ENCODE measurements around the gene MAP3K2.
A peak's percentile ranks its signal among the peaks of the same experiment; 100 is the strongest.
"Not testable (repeated sequence)": the region's sequence is repeated elsewhere in the genome, so short reads cannot be mapped to it uniquely, and the experiment has no call there.

Gene MAP3K2

DNA sequence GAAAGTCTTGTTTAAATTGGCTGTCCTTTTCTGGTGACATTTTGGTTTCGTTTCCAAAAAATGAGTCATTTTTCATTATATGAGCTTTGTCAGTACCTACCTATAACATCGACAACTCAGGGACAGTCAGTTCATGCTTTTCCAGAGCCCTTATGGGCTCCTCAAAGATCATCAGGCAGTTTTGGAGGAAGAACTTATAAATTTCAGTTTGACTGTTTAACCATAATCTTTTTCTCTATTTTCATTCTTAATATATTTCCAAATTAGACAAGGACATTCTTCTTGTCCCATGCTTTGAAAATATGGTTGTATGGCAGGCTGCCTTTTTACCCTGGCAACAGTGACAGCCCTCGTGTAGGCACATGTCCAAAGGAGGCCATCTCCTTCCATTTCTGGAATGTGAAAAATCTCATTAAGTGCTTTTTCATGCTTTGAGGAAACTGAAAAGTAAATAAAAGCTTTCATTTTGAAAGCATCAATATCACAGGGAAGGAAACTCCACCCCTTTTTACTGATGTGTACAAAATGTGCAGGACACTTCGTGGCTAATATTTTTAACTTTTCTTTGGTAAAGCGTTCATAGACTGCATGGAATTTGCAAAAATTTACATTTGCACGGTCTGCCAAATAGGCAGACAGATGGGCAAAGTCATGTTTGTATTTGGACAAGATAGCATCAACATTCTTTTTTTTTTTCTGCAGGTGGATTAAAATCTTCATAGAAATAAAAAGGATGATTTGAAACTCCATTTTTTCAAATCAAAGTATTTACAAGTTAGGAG is 23.3 kb upstream of the MAP3K2 start:
- Histone ChIP-seq H2BK5ac (ENCODE audit: low read depth, low read length, poor library complexity, severe bottlenecking) (no peak overlapping the region), H2BK120ac (ENCODE audit: low read depth, low read length) (no peak overlapping the region), H3K14ac (ENCODE audit: low read length in 2 of 2) (no peak overlapping the region), H3K9me3 (ENCODE audit: control insufficient read depth, low read length) (no peaks in the 10 kb centered on the region), H4K91ac (ENCODE audit: low read length) (no peak overlapping the region), H3K27ac (ENCODE audit: low read length, poor library complexity, severe bottlenecking) (peak overlapping the region; percentile 82), H4K8ac (ENCODE audit: low read length) (no peak overlapping the region), H3K27me3 (ENCODE audit: control insufficient read depth in 1 of 2, insufficient read depth in 1 of 2, low read length in 2 of 2) (peaks cover 0 to 1% of the 10 kb centered on the region in 2 experiments), H3K18ac (ENCODE audit: low read depth in 1 of 2, low read length in 2 of 2) (peak overlapping the region in 1 of 2 experiments; percentile 80), H3K4me1 (ENCODE audit: control insufficient read depth, insufficient read depth, low read depth, low read length) (peaks cover 34% of the 10 kb centered on the region), H3K9ac (ENCODE audit: low read length) (peak overlapping the region; percentile 67), H3K36me3 (ENCODE audit: control insufficient read depth in 1 of 2, insufficient read depth in 2 of 2, low read depth in 1 of 2, low read length in 2 of 2) (no peaks in the 10 kb centered on the region), H3K4me2 (ENCODE audit: low read length, poor library complexity, severe bottlenecking) (no peak overlapping the region), H2BK15ac (ENCODE audit: low read depth, poor library complexity, severe bottlenecking) (no peak overlapping the region), H2AK5ac (ENCODE audit: low read length, severe bottlenecking) (no peak overlapping the region), H2AFZ (ENCODE audit: low read depth, low read length) (no peak overlapping the region), H3K4ac (ENCODE audit: low read depth in 1 of 2, low read length in 2 of 2) (no peak overlapping the region), H2BK12ac (ENCODE audit: low read length in 2 of 2) (no peak overlapping the region), H3K4me3 (ENCODE audit: insufficient read depth in 1 of 2, low read depth in 1 of 2, low read length in 2 of 2) (peak overlapping the region in 1 of 2 experiments; percentile 26), H3K79me1 (replicated peaks; ENCODE audit: low read length, poor library complexity, severe bottlenecking) (no peaks in the 10 kb centered on the region), H3K23ac (ENCODE audit: low read length in 2 of 2) (no peak overlapping the region)
- 8% methylated on average over 6 of the region's 6 CpGs for WGBS
- peak; percentile 79 for DNase-seq

DNA sequence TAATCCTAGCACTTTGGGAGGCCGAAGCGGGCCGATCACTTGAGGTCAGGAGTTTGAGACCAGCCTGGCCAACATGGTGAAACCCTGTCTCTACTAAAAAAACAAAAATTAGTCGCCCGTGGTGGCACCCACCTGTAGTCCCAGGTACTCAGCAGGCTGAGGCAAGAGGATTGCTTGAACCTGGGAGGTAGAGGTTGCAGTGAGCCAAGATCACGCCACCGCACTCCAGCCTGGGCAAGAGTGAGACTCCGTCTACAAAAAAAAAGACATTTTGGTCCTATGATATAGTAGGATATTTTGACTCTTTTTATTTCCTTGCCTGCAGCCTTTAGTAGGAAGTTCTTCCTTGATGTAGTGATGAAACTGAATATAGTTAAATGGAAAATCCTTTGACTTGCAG is 21.9 kb upstream of the MAP3K2 start:
- H3K4me2 ChIP-seq (ENCODE audit: low read length, poor library complexity, severe bottlenecking); H3K4me3 ChIP-seq (ENCODE audit: insufficient read depth in 1 of 2, low read depth in 1 of 2, low read length in 2 of 2); H3K27me3 ChIP-seq (ENCODE audit: control insufficient read depth in 1 of 2, insufficient read depth in 1 of 2, low read length in 2 of 2); H3K27ac ChIP-seq (ENCODE audit: low read length, poor library complexity, severe bottlenecking); H3K36me3 ChIP-seq (ENCODE audit: control insufficient read depth in 1 of 2, insufficient read depth in 2 of 2, low read depth in 1 of 2, low read length in 2 of 2); H2BK5ac ChIP-seq (ENCODE audit: low read depth, low read length, poor library complexity, severe bottlenecking); H2AK5ac ChIP-seq (ENCODE audit: low read length, severe bottlenecking); H2AFZ ChIP-seq (ENCODE audit: low read depth, low read length); DNase-seq; H3K9me3 ChIP-seq (ENCODE audit: control insufficient read depth, low read length); H3K23ac ChIP-seq (ENCODE audit: low read length in 2 of 2); H3K14ac ChIP-seq (ENCODE audit: low read length in 2 of 2); H3K79me1 ChIP-seq (replicated peaks; ENCODE audit: low read length, poor library complexity, severe bottlenecking); H2BK15ac ChIP-seq (ENCODE audit: low read depth, poor library complexity, severe bottlenecking); H4K8ac ChIP-seq (ENCODE audit: low read length); H2BK120ac ChIP-seq (ENCODE audit: low read depth, low read length); H3K9ac ChIP-seq (ENCODE audit: low read length); H4K91ac ChIP-seq (ENCODE audit: low read length): not testable (repeated sequence)
- Histone ChIP-seq H3K4ac (ENCODE audit: low read depth in 1 of 2, low read length in 2 of 2) (peak overlapping the region in 1 of 2 experiments; percentile 80), H3K18ac (ENCODE audit: low read depth in 1 of 2, low read length in 2 of 2) (peak overlapping the region in 1 of 2 experiments; percentile 43), H3K4me1 (ENCODE audit: control insufficient read depth, insufficient read depth, low read depth, low read length) (peaks cover 21% of the 10 kb centered on the region), H2BK12ac (ENCODE audit: low read length in 2 of 2) (peak overlapping the region; percentile 59 to 86)
- WGBS, result 100% methylated on average over 7 of the region's 8 CpGs

DNA sequence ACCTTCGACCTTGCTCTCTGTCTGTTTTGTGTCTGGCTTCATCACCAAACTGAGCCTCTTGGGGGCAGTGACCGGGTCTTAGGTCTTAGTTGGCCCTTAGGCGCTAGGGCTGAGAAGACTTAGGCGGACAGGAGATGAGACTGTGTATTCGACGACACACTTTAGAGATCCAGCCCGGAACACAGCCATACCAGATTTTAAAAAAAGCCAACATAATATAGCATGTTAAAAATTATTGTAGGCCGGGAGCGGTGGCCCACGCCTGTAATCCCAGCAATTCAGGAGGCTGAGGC is 21.0 kb upstream of the MAP3K2 start:
- H3K9me3 ChIP-seq (ENCODE audit: control insufficient read depth, low read length), result no peaks in the 10 kb centered on the region
- peak overlapping the region; percentile 86 to 96 for H2BK12ac ChIP-seq (ENCODE audit: low read length in 2 of 2)
- peak overlapping the region; percentile 93 for H2BK15ac ChIP-seq (ENCODE audit: low read depth, poor library complexity, severe bottlenecking)
- H3K79me1 ChIP-seq (replicated peaks; ENCODE audit: low read length, poor library complexity, severe bottlenecking), result no peaks in the 10 kb centered on the region
- H2AFZ ChIP-seq (ENCODE audit: low read depth, low read length), result no peak overlapping the region
- no peak overlapping the region for H3K14ac ChIP-seq (ENCODE audit: low read length in 2 of 2)
- no peak overlapping the region for H2BK5ac ChIP-seq (ENCODE audit: low read depth, low read length, poor library complexity, severe bottlenecking)
- no peaks in the 10 kb centered on the region for H3K27me3 ChIP-seq (ENCODE audit: control insufficient read depth in 1 of 2, insufficient read depth in 1 of 2, low read length in 2 of 2)
- H3K4me2 ChIP-seq (ENCODE audit: low read length, poor library complexity, severe bottlenecking), result no peak overlapping the region
- peak overlapping the region; percentile 99 for H2BK120ac ChIP-seq (ENCODE audit: low read depth, low read length)
- DNase-seq, result no peak
- H4K91ac ChIP-seq (ENCODE audit: low read length), result peak overlapping the region; percentile 99
- H3K23ac ChIP-seq (ENCODE audit: low read length in 2 of 2), result no peak overlapping the region
- H3K4me3 ChIP-seq (ENCODE audit: insufficient read depth in 1 of 2, low read depth in 1 of 2, low read length in 2 of 2), result peak overlapping the region in 1 of 2 experiments; percentile 68
- peak overlapping the region; percentile 100 for H4K8ac ChIP-seq (ENCODE audit: low read length)
- peak overlapping the region; percentile 85 to 95 for H3K4ac ChIP-seq (ENCODE audit: low read depth in 1 of 2, low read length in 2 of 2)
- WGBS, result 83% methylated on average over 10 of the region's 10 CpGs
- H3K27ac ChIP-seq (ENCODE audit: low read length, poor library complexity, severe bottlenecking), result peak overlapping the region; percentile 54
- no peaks in the 10 kb centered on the region for H3K36me3 ChIP-seq (ENCODE audit: control insufficient read depth in 1 of 2, insufficient read depth in 2 of 2, low read depth in 1 of 2, low read length in 2 of 2)
- peak overlapping the region; percentile 88 for H2AK5ac ChIP-seq (ENCODE audit: low read length, severe bottlenecking)
- peak overlapping the region; percentile 96 to 98 for H3K18ac ChIP-seq (ENCODE audit: low read depth in 1 of 2, low read length in 2 of 2)
- H3K4me1 ChIP-seq (ENCODE audit: control insufficient read depth, insufficient read depth, low read depth, low read length), result peaks cover 19% of the 10 kb centered on the region
- peak overlapping the region; percentile 85 for H3K9ac ChIP-seq (ENCODE audit: low read length)

DNA sequence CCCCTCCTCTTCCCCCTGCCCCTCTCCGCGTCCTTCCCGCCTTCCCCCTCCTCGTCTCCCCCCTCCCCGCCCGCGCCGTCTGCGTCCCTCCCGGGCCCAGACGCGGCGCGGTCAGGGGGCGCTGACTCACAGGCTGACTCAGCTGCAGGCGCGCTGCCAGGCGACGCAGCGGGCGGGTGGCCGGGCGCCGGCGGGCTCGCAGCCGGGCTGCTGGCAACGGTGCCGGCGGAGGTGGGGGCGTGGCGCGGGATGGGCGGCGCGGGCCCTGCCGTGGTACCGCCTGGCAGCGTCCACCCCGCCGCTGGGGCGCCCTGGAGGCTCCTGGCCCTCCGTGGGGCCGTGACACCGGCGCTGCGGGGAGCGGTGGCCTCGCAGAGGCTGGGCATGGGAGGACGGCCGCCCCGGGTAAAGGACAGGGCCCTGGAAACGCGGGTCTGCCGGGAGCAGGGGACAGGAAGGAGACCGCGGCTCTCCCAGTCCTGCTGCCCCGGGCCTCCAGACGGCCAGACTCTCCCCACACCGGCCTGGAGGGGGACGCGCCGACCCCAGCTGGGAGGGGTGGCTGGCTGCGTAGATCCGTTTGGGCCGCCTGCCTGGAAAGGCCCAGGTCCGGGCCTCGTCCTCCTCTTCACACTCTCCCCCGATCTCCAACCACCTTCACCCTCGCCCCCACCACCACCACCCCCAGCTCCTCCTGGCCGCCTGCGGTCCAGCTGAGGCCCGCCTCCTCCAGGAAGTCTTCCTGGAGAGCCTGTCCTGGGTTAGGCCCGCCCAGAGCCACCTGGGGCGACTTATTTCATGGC is 20.4 kb upstream of the MAP3K2 start:
- peak overlapping the region in 1 of 2 experiments; percentile 86 for H3K14ac ChIP-seq (ENCODE audit: low read length in 2 of 2)
- peak overlapping the region; percentile 99 for H2BK120ac ChIP-seq (ENCODE audit: low read depth, low read length)
- H3K36me3 ChIP-seq (ENCODE audit: control insufficient read depth in 1 of 2, insufficient read depth in 2 of 2, low read depth in 1 of 2, low read length in 2 of 2), result no peaks in the 10 kb centered on the region
- H3K9ac ChIP-seq (ENCODE audit: low read length), result peak overlapping the region; percentile 85
- H4K8ac ChIP-seq (ENCODE audit: low read length), result peak overlapping the region; percentile 100
- H2BK15ac ChIP-seq (ENCODE audit: low read depth, poor library complexity, severe bottlenecking), result peak overlapping the region; percentile 66
- no peaks in the 10 kb centered on the region for H3K79me1 ChIP-seq (replicated peaks; ENCODE audit: low read length, poor library complexity, severe bottlenecking)
- peak overlapping the region; percentile 54 for H3K27ac ChIP-seq (ENCODE audit: low read length, poor library complexity, severe bottlenecking)
- H3K27me3 ChIP-seq (ENCODE audit: control insufficient read depth in 1 of 2, insufficient read depth in 1 of 2, low read length in 2 of 2), result no peaks in the 10 kb centered on the region
- peak overlapping the region; percentile 62 for H3K4me2 ChIP-seq (ENCODE audit: low read length, poor library complexity, severe bottlenecking)
- H3K23ac ChIP-seq (ENCODE audit: low read length in 2 of 2), result peak overlapping the region in 1 of 2 experiments; percentile 23
- peak overlapping the region; percentile 1 for H2AK5ac ChIP-seq (ENCODE audit: low read length, severe bottlenecking)
- H4K91ac ChIP-seq (ENCODE audit: low read length), result peak overlapping the region; percentile 99
- H3K18ac ChIP-seq (ENCODE audit: low read depth in 1 of 2, low read length in 2 of 2), result peak overlapping the region; percentile 96 to 98
- H2BK5ac ChIP-seq (ENCODE audit: low read depth, low read length, poor library complexity, severe bottlenecking), result peak overlapping the region; percentile 83
- no peak overlapping the region for H2AFZ ChIP-seq (ENCODE audit: low read depth, low read length)
- no peaks in the 10 kb centered on the region for H3K9me3 ChIP-seq (ENCODE audit: control insufficient read depth, low read length)
- 2% methylated on average over 63 of the region's 75 CpGs for WGBS
- DNase-seq, result peak; percentile 91
- H3K4ac ChIP-seq (ENCODE audit: low read depth in 1 of 2, low read length in 2 of 2), result peak overlapping the region; percentile 85 to 95
- H2BK12ac ChIP-seq (ENCODE audit: low read length in 2 of 2), result peak overlapping the region; percentile 41 to 96
- peak overlapping the region; percentile 51 to 68 for H3K4me3 ChIP-seq (ENCODE audit: insufficient read depth in 1 of 2, low read depth in 1 of 2, low read length in 2 of 2)
- peaks cover 21% of the 10 kb centered on the region for H3K4me1 ChIP-seq (ENCODE audit: control insufficient read depth, insufficient read depth, low read depth, low read length)
